Measurements from ENCODE around the gene TSGA10IP.

Gene TSGA10IP

GRCh38 chr11:65945430-65945911 is at the start of gene TSGA10IP:
Gene TSGA10IP (plus strand): TSS chr11:65945480. CDS start chr11:65945676, 196 bp downstream.
- no peak for DNase-seq (ENCODE audit: low read depth in 2 of 2)

- DNase-seq (ENCODE audit: low read depth in 2 of 2) = no peak
These were observed 49.7 kb upstream of the TSGA10IP start for GRCh38 chr11:65895482-65895981.

- no peak for DNase-seq (ENCODE audit: low read depth in 2 of 2)
These were observed 49.0 kb upstream of the TSGA10IP start for GRCh38 chr11:65896034-65896999.

GRCh38 chr11:65897020-65897471 is 48.2 kb upstream of the TSGA10IP start:
- DNase-seq (ENCODE audit: low read depth in 2 of 2) = no peak

GRCh38 chr11:65898656-65899355 is 46.5 kb upstream of the TSGA10IP start:
- DNase-seq (ENCODE audit: low read depth in 2 of 2) = no peak

GRCh38 chr11:65899356-65900124 is 45.7 kb upstream of the TSGA10IP start:
- DNase-seq (ENCODE audit: low read depth in 2 of 2) = peak; percentile 63 to 71

GRCh38 chr11:65900125-65900898 is 45.0 kb upstream of the TSGA10IP start, which contains the start of gene FOSL1:
Gene FOSL1 (minus strand): TSS chr11:65900388. CDS start chr11:65900339, 49 bp downstream.
- peak; percentile 83 to 93 for DNase-seq (ENCODE audit: low read depth in 2 of 2)

GRCh38 chr11:65900899-65901180 is 44.4 kb upstream of the TSGA10IP start:
- DNase-seq (ENCODE audit: low read depth in 2 of 2) = no peak

GRCh38 chr11:65903068-65903481 is 42.2 kb upstream of the TSGA10IP start:
- no peak for DNase-seq (ENCODE audit: low read depth in 2 of 2)

- DNase-seq (ENCODE audit: low read depth in 2 of 2) = no peak
These were observed 41.6 kb upstream of the TSGA10IP start for GRCh38 chr11:65903715-65904114.

- no peak for DNase-seq (ENCODE audit: low read depth in 2 of 2)
These were observed 38.7 kb upstream of the TSGA10IP start for GRCh38 chr11:65906602-65907001.

GRCh38 chr11:65907878-65908277 is 37.4 kb upstream of the TSGA10IP start:
- no peak for DNase-seq (ENCODE audit: low read depth in 2 of 2)

- no peak for DNase-seq (ENCODE audit: low read depth in 2 of 2)
These were observed 33.4 kb upstream of the TSGA10IP start for GRCh38 chr11:65911682-65912568.

GRCh38 chr11:65912845-65913244 is 32.4 kb upstream of the TSGA10IP start:
- DNase-seq (ENCODE audit: low read depth in 2 of 2) = no peak

- no peak for DNase-seq (ENCODE audit: low read depth in 2 of 2)
These were observed 30.0 kb upstream of the TSGA10IP start for GRCh38 chr11:65915101-65915820.

- DNase-seq (ENCODE audit: low read depth in 2 of 2) = no peak
These were observed 29.4 kb upstream of the TSGA10IP start for GRCh38 chr11:65915821-65916251.

- no peak for DNase-seq (ENCODE audit: low read depth in 2 of 2)
These were observed 28.9 kb upstream of the TSGA10IP start for GRCh38 chr11:65916391-65916790.

- DNase-seq (ENCODE audit: low read depth in 2 of 2) = no peak
These were observed 28.2 kb upstream of the TSGA10IP start for GRCh38 chr11:65917077-65917433.
